C1 segment of cervical spinal cord (tissue), 14 donors: ENCODE results near the gene EML1.

ENCODE experiments used
- DNase-seq, 14 donors: peaks; one replicate each; lab custom pipeline; 2025; lab: John Stamatoyannopoulos, UW

Gene EML1

GRCh38 chr14:99871771-99872170 lies 78.6 kb downstream of the EML1 start:
- DNase-seq: no peak

DNA sequence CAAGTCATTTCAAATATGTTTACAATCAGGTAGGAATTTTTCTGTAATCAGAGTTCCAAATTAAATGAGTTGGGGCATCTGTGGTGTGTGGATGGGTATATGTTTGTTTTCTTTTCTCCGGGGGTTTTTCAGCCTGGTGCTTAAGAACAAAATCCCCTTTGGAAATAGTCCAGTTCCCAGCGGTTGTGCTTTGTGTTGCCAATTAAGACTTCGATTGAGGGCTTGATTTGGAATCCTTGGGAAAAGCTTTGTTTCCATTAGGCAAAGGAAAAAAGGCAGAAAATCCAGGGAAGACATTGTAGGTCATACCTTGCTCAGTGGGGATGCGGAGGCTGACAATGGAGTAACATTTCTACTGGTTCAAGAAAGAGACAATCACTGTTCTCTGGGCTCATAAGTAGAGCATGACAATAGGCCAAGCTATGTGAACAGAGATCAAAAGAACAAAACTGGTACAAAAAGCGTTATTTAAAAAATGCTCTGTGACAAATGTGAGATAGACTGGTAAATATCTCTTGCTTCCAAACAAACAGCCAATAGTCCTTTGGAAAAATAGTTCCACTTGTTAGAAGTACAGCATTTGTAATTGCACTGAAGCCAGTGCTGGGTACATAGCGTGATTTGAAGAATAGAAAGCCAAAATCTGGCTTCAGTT lies 79.7 kb downstream of the EML1 start:
- no peak for DNase-seq

DNA sequence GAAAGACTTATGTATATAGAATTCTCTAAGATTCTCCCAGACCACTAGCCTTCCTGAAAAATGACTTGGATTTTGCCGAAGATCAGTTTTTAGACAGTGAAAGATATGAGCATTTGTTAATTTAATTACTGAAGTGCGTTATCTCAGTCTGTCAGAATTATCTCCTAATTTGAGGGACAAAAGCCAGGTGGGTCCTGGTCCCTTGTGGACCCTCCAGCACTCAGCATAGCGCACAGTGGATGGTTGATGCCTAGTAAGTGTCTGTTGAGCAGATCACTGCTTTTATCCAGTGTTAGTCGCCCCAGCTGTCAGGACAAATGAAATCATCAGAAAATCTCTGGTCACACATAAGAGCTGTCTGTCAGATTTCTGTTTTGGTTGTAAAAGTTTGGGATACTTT lies 80.4 kb downstream of the EML1 start:
- DNase-seq: no peak

- no peak for DNase-seq
These were observed 81.1 kb downstream of the EML1 start for GRCh38 chr14:99874306-99874705.

GRCh38 chr14:99875421-99875820 lies 82.2 kb downstream of the EML1 start:
- no peak for DNase-seq

DNA sequence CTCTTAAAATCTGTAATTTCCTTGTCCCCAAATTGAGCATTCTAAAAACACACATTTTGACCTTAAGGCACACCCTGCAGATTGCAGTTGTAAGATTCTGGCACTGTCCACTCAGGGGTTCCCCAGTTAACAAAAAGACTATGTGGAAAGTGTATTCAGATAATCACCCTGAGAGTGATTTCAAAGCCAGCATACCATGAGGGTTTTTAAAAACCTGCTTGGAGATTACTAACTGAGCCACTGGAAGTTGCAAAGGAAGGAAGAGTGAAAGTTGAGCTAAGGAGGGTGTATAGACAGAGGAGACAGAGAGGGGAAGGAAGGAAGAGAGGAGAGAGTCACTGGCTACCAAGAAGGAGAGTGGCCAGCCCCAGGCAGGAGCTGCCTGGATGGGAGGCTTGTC lies 82.6 kb downstream of the EML1 start:
- no peak for DNase-seq

DNA sequence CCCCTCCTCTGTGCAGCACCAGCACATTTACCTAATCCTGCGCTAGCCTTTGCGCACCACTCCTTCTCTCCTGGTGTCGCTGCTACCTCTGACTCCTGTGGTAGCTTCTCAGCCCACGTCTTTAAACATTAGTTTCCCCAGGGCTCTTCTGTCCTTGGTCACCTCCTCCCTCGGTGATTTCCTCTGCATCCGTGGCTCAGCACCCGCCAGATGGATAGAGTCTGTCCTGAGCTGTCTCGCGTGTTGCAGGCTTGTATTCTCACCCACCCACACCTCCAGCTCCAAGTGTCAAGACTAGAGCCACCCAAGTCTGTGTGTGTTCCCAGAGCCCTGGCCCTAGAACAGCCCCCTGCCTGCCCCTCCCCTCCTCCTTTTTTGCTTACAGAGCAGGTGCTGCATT lies 83.2 kb downstream of the EML1 start:
- no peak for DNase-seq

GRCh38 chr14:99878563-99878962 lies 85.3 kb downstream of the EML1 start:
- no peak for DNase-seq

- DNase-seq: no peak
These were observed 86.4 kb downstream of the EML1 start for GRCh38 chr14:99879401-99880295.

DNA sequence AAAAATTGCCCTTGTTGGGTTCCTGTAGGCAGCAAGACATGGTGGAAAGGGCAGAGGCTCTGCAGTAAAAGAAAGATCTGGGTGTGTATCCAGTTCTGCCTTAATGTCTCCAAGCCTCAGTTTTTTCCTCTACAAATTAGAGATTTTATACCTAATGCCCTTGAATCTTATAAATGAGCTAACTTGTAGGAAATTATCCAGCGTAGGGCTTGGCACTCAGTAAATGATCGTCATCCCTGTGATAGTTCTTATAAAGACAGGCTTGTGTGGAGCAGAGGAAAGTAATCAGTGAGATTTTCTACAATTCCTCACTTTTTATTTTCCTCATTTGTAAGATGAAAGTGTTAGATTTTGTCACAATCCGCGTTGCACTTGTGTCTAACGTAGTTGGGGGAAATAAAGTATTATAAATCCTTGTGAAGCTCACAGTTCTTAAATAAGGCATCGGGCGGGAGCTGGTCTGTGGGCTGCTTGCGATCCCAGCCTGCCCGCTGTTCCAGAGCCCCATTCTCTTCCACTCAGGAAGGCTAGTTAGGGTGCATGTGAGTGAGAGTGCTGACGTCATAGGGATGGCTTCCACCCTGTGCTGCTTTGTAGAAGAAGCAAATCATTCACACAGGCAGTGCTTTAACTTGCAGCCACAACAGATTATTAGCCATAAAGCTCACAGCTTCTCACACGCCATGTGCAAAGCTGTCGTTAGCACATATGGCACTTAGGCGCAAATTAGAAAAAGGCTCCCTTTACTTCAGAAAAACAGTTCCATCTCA lies 87.6 kb downstream of the EML1 start:
- peak in 5 of 14 donors; percentile 27 to 35 (median 33) for DNase-seq

- DNase-seq: no peak
These were observed 90.8 kb downstream of the EML1 start for GRCh38 chr14:99883866-99884650.

- peak in 2 of 14 donors; percentile 40 for DNase-seq
These were observed 91.8 kb downstream of the EML1 start for GRCh38 chr14:99884834-99885648.

DNA sequence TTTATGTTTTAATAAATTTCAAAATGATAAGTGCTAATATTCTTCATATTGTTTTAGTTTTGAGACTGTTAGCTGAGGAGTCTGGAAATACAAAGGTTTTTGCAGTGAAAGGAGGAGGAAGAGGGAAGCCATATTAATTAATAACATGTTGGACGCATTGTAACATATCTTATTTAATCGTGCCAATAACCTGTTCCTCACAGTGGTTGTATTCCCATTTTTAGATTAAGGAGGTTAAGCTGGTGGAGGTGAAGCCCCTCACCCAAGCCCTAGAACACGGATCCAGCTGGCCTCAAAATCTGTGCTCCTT lies 92.4 kb downstream of the EML1 start:
- DNase-seq: no peak

GRCh38 chr14:99887407-99887806 lies 94.2 kb downstream of the EML1 start:
- no peak for DNase-seq

DNA sequence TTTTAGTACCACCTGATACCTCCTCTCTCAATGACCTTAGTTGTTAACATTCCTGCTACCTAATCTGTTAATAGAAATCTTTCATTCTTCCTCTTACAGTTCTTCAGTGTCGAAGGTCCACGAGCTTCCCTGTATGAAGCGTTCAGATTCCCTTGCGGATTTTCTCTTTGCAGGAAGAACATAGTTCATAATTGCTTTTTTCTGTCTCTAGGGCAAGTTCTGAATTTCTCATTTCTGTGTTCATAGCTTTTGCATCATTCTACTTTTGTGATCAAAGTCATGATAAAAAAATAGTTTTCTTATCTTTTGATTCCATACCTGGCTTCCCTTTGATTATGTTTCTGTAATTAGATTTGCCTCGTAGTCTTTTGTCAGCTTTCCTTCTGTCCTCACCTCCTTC lies 94.9 kb downstream of the EML1 start:
- DNase-seq: no peak

DNA sequence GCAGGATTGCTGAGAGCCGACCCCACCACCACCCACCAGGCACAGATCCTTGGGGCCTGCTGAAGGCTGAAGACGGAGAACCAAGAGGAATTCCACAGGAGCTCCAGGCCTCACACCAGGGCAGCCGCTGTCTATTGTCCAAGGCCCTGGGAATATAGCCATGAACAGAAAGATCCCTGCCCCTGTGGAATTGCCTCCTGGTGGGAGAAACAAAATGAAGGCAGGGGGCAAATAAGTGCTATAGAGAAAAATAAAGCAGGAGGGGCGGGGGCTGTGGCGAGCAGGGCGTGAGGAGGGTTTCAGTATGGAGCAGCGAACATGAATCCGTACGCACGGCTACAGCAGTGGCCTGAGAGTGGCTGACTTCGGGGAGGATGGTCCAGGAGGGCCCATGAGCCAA lies 96.1 kb downstream of the EML1 start:
- DNase-seq: no peak

- DNase-seq: no peak
These were observed 98.1 kb downstream of the EML1 start for GRCh38 chr14:99891266-99891665.

GRCh38 chr14:99891900-99892299 lies 98.7 kb downstream of the EML1 start:
- no peak for DNase-seq

DNA sequence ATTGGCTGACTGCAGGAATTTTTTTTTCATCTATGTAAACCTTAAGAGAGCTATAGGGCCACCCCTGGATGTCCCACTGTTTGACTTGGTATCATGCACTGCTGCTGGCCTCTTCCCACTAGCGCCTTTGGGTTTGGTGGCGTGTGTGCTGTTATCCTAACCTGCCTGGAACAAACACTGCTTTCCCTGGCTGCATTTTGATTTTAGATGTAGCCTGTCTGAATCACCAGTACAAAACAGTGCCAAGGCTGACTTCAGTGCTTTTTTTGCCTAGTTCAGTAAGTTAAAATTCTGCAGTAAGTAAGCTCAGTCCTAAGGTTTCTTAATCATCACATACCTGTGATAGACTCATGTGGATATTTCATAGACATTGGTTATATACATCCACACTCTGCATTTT lies 99.2 kb downstream of the EML1 start:
- no peak for DNase-seq

- DNase-seq: no peak
These were observed 103.1 kb downstream of the EML1 start for GRCh38 chr14:99896361-99896760.
